CD14-positive monocyte (primary cell): ENCODE results near the gene TMEM132C. TPM values are rescaled to one million over a fixed set of nuclear protein-coding genes. Genes with fewer than 3 reads are reported as not detected.

Experiments used
- DNase-seq, 3 donors: peaks; one replicate each; pipeline ENCODE4 v3.0.0-alpha.2; 2011 to 2022
- H2AFZ ChIP-seq: 2 replicates; pipeline ENCODE4 v1.6.0; 2012; ENCODE audit warnings: mild to moderate bottlenecking, low read depth, low read length, inconsistent platforms; ENCODE audit not compliant: insufficient read depth, poor library complexity, severe bottlenecking
- H3K27ac ChIP-seq, 2 donors: 1 replicate in 1 of 2; 2 replicates in 1 of 2; pipeline ENCODE4 v1.5.1; 2012 to 2013; ENCODE audit warnings: low read length in 2 of 2, control low read depth in 1 of 2, inconsistent platforms in 1 of 2, low read depth in 1 of 2, mild to moderate bottlenecking in 1 of 2
- H3K27me3 ChIP-seq, 2 donors: one replicate each; pipeline versions ENCODE4 v1.6.0 to v1.6.1; 2011 to 2013; ENCODE audit warnings: low read length in 2 of 2; ENCODE audit not compliant: control insufficient read depth in 2 of 2, insufficient read depth in 2 of 2
- H3K36me3 ChIP-seq, 2 donors: replicated peaks in 1 of 2; 1 replicate in 1 of 2; 2 replicates in 1 of 2; pipeline versions ENCODE4 v1.5.1 to v1.6.1; 2012 to 2013; ENCODE audit warnings: low read length in 2 of 2, control low read depth in 1 of 2, inconsistent platforms in 1 of 2, mild to moderate bottlenecking in 1 of 2; ENCODE audit not compliant: insufficient read depth in 2 of 2, control insufficient read depth in 1 of 2
- H3K4me1 ChIP-seq, 2 donors: 1 replicate in 1 of 2; 2 replicates in 1 of 2; pipeline versions ENCODE4 v1.5.1 to v1.6.1; 2012 to 2013; ENCODE audit warnings: low read length in 2 of 2, control low read depth in 1 of 2, inconsistent platforms in 1 of 2, mild to moderate bottlenecking in 1 of 2, moderate library complexity in 1 of 2; ENCODE audit not compliant: insufficient read depth in 2 of 2, control insufficient read depth in 1 of 2
- H3K4me2 ChIP-seq: replicated peaks from 2 replicates; pipeline ENCODE3; 2012; ENCODE audit warnings: low read length, moderate library complexity, mild to moderate bottlenecking; ENCODE audit not compliant: poor library complexity, severe bottlenecking; ENCODE audit errors: extremely low read depth
- H3K4me3 ChIP-seq, 3 experiments: fragments of 200-600 bp in 1 of 3; sonication (generic) in 1 of 3; replicated peaks in 1 of 3; 1 replicate in 2 of 3; 2 replicates in 1 of 3; pipeline ENCODE4 v1.5.1; 2011 to 2013; ENCODE audit warnings: low read length in 3 of 3, mild to moderate bottlenecking in 3 of 3, control low read depth in 2 of 3, low read depth in 2 of 3, inconsistent platforms in 1 of 3, moderate library complexity in 1 of 3
- H3K79me2 ChIP-seq: 2 replicates; pipeline ENCODE4 v1.6.0; 2012; ENCODE audit warnings: mild to moderate bottlenecking, control low read depth, inconsistent platforms, low read length, moderate library complexity; ENCODE audit not compliant: insufficient read depth
- H3K9ac ChIP-seq: 2 replicates; pipeline ENCODE4 v1.6.0; 2017; ENCODE audit warnings: low read length, mild to moderate bottlenecking; ENCODE audit not compliant: insufficient read depth, poor library complexity, severe bottlenecking
- H3K9me3 ChIP-seq, 2 donors: replicated peaks in 1 of 2; 1 replicate in 1 of 2; 2 replicates in 1 of 2; pipeline versions ENCODE4 v1.5.1 to v1.6.1; 2012 to 2013; ENCODE audit warnings: low read length in 2 of 2, control low read depth in 1 of 2; ENCODE audit not compliant: control insufficient read depth in 1 of 2, insufficient read depth in 1 of 2
- H4K20me1 ChIP-seq: 2 replicates; pipeline ENCODE4 v1.6.0; 2012; ENCODE audit warnings: mild to moderate bottlenecking, low read length, control low read depth, moderate library complexity; ENCODE audit not compliant: insufficient read depth
- H3K27ac Mint-ChIP-seq, 7 donors: one replicate each; pipeline ENCODE4 v1.8.0; 2020; ENCODE audit warnings: mild to moderate bottlenecking in 7 of 7, mixed read lengths in 7 of 7, moderate library complexity in 6 of 7, inconsistent platforms in 2 of 7
- H3K27me3 Mint-ChIP-seq, 3 donors: one replicate each; pipeline ENCODE4 v1.8.0; 2021 to 2022; ENCODE audit warnings: low read depth in 3 of 3, mild to moderate bottlenecking in 3 of 3, mixed read lengths in 3 of 3, moderate library complexity in 3 of 3, inconsistent platforms in 1 of 3
- H3K36me3 Mint-ChIP-seq, 2 donors: one replicate each; pipeline ENCODE4 v1.8.0; 2020; ENCODE audit warnings: mixed read lengths in 2 of 2, inconsistent platforms in 1 of 2, mild to moderate bottlenecking in 1 of 2
- H3K4me1 Mint-ChIP-seq: one replicate; pipeline ENCODE4 v1.8.0; 2020; ENCODE audit warnings: mild to moderate bottlenecking, mixed read lengths
- H3K4me3 Mint-ChIP-seq, 2 donors: one replicate each; pipeline ENCODE4 v1.8.0; 2020; ENCODE audit warnings: mild to moderate bottlenecking in 2 of 2, mixed read lengths in 2 of 2, moderate library complexity in 1 of 2
- H3K9me3 Mint-ChIP-seq, 7 donors: one replicate each; pipeline ENCODE4 v1.8.0; 2020 to 2022; ENCODE audit warnings: mixed read lengths in 7 of 7, mild to moderate bottlenecking in 6 of 7, moderate library complexity in 6 of 7, inconsistent platforms in 2 of 7
- CTCF ChIP-seq: fragments of 200-600 bp; IDR thresholded peaks from one replicate; pipeline ENCODE4 v1.8.0; 2022; ENCODE audit warnings: antibody characterized with exemption, mild to moderate bottlenecking
- WGBS: methylation state at CpG from one replicate; pipeline ENCODE4 v1.1.5; 2013; ENCODE audit warnings: missing lambda C conversion rate; ENCODE audit not compliant: insufficient coverage; 5-methylcytosine and 5-hydroxymethylcytosine counted together
- intact Hi-C, 2 donors: fragments of 100-400 bp; cut with micrococcal nuclease; formaldehyde crosslinking; loops; one replicate each; pipeline versions ENCODE4 v1.15.0 to v1.15.1; 2023
- polyA plus RNA-seq, 3 donors: library from polyadenylated mRNA; depleted of rRNA in 1 of 3; unstranded in 2 of 3; stranded (reverse) in 1 of 3; fragments of 300-500 nt in 2 of 3; fragments of >200 nt in 1 of 3; fragmentation: Illumina TruSeq in 2 of 3; gene quantifications; 1 replicate in 2 of 3; 2 replicates in 1 of 3; pipeline ENCODE4 v1.2.3, GENCODE V29; 2012 to 2021

TMEM132C gene
- polyA plus RNA-seq, 3 donors: not detected

GRCh38 chr12:128519426-128519825 lies 252.5 kb downstream of the TMEM132C start:
- H3K27me3 ChIP-seq: no peaks in the 10 kb centered on the region
- intact Hi-C loops: no loop called here
- H2AFZ ChIP-seq: no peak overlapping the region
- no peak overlapping the region for H3K27ac ChIP-seq
- H3K36me3 ChIP-seq: no peaks in the 10 kb centered on the region
- WGBS: 80% methylated on average over 1 of the region's 3 CpGs
- H3K9ac ChIP-seq: no peak overlapping the region
- H3K4me1 ChIP-seq: no peaks in the 10 kb centered on the region
- no peak overlapping the region for H3K4me3 ChIP-seq
- no peak for DNase-seq
- peaks cover 3 to 17% (median 9%) of the 10 kb centered on the region in 7 donors for H3K9me3 Mint-ChIP-seq
- H3K4me1 Mint-ChIP-seq: no peaks in the 10 kb centered on the region
- no peak overlapping the region for H3K27ac Mint-ChIP-seq
- H3K79me2 ChIP-seq: no peaks in the 10 kb centered on the region
- H3K9me3 ChIP-seq: peaks cover 6 to 19% of the 10 kb centered on the region in 2 donors
- TF ChIP-seq CTCF: no peak
- no peak overlapping the region for H3K4me3 Mint-ChIP-seq
- no peaks in the 10 kb centered on the region for H3K36me3 Mint-ChIP-seq
- no peak overlapping the region for H3K4me2 ChIP-seq
- H4K20me1 ChIP-seq: no peaks in the 10 kb centered on the region
- peaks cover 0 to 7% (median 3%) of the 10 kb centered on the region in 3 donors for H3K27me3 Mint-ChIP-seq

GRCh38 chr12:128521981-128522380 lies 255.0 kb downstream of the TMEM132C start:
- Histone ChIP-seq H2AFZ (no peak overlapping the region), H3K4me2 (no peak overlapping the region), H3K4me3 (no peak overlapping the region), H3K27ac (no peak overlapping the region), H3K9ac (no peak overlapping the region), H3K27me3 (no peaks in the 10 kb centered on the region), H3K4me1 (no peaks in the 10 kb centered on the region), H3K9me3 (peaks cover 0 to 3% of the 10 kb centered on the region in 2 donors), H4K20me1 (no peaks in the 10 kb centered on the region), H3K79me2 (no peaks in the 10 kb centered on the region), H3K36me3 (no peaks in the 10 kb centered on the region)
- peak overlapping the region in 1 of 7 donors; percentile 11 for H3K27ac Mint-ChIP-seq
- no peaks in the 10 kb centered on the region for H3K4me1 Mint-ChIP-seq
- 92% methylated on average over 6 of the region's 10 CpGs for WGBS
- DNase-seq: no peak
- intact Hi-C loops: no loop called here
- no peak overlapping the region for H3K4me3 Mint-ChIP-seq
- peaks cover 0 to 7% (median 1%) of the 10 kb centered on the region in 3 donors for H3K27me3 Mint-ChIP-seq
- no peak for TF ChIP-seq CTCF
- peaks cover 0 to 7% (median 2%) of the 10 kb centered on the region in 7 donors for H3K9me3 Mint-ChIP-seq
- H3K36me3 Mint-ChIP-seq: no peaks in the 10 kb centered on the region
